ENCODE measurements around the gene HSD17B13.

Gene HSD17B13

DNA sequence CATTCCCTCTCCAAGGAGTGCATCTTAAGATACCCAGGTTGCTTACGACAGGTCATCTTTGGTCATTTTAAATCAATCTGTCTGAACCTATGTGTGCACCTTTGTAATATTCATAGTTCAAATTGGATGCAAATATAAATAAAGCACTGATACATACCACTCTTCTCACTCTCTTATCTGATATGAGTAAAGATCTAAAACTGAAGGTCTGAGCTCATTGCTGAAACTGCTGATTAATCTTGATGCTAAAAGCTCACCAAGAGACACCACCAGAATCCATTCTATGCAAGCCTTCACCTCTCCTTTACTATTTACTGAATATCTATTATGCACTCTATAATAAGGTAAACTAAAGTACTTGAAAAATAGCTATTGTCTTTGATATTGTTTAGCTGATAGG lies 16.6 kb downstream of the HSD17B13 start:
- no peaks in the 10 kb centered on the region for H3K4me1 ChIP-seq (ENCODE audit: insufficient read depth, low read length, severe bottlenecking)
- H3K27me3 ChIP-seq (ENCODE audit: insufficient read depth, low read length) = no peaks in the 10 kb centered on the region
- no peak overlapping the region for H3K4me3 ChIP-seq (ENCODE audit: low read depth, low read length, poor library complexity, severe bottlenecking)
- H2AFZ ChIP-seq (ENCODE audit: low read length) = no peak overlapping the region
- no peak overlapping the region for H3K9ac ChIP-seq (ENCODE audit: low read length)
- H3K9me3 ChIP-seq (ENCODE audit: low read length) = no peaks in the 10 kb centered on the region
- no peak for TF ChIP-seq EZH2 (IDR thresholded peaks at IDR 0.05; ENCODE audit: borderline replicate concordance, low read length)
- TF ChIP-seq, protein P1, sequence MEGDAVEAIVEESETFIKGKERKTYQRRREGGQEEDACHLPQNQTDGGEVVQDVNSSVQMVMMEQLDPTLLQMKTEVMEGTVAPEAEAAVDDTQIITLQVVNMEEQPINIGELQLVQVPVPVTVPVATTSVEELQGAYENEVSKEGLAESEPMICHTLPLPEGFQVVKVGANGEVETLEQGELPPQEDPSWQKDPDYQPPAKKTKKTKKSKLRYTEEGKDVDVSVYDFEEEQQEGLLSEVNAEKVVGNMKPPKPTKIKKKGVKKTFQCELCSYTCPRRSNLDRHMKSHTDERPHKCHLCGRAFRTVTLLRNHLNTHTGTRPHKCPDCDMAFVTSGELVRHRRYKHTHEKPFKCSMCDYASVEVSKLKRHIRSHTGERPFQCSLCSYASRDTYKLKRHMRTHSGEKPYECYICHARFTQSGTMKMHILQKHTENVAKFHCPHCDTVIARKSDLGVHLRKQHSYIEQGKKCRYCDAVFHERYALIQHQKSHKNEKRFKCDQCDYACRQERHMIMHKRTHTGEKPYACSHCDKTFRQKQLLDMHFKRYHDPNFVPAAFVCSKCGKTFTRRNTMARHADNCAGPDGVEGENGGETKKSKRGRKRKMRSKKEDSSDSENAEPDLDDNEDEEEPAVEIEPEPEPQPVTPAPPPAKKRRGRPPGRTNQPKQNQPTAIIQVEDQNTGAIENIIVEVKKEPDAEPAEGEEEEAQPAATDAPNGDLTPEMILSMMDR (IDR thresholded peaks at IDR 0.05; ENCODE audit: low read length) = no peak
- no peaks in the 10 kb centered on the region for H4K20me1 ChIP-seq (ENCODE audit: insufficient read depth, low read length)
- H3K4me2 ChIP-seq (ENCODE audit: low read length) = no peak overlapping the region
- no peaks in the 10 kb centered on the region for H3K79me2 ChIP-seq (ENCODE audit: insufficient read depth, low read length)
- H3K27ac ChIP-seq (ENCODE audit: low read depth, low read length, poor library complexity, severe bottlenecking) = no peak overlapping the region
- no peaks in the 10 kb centered on the region for H3K9me2 ChIP-seq (ENCODE audit: low read depth, low read length)
- no peaks in the 10 kb centered on the region for H3F3A ChIP-seq (ENCODE audit: insufficient read depth, low read length)
- no peaks in the 10 kb centered on the region for H3K36me3 ChIP-seq (ENCODE audit: insufficient read depth, low read length)

DNA sequence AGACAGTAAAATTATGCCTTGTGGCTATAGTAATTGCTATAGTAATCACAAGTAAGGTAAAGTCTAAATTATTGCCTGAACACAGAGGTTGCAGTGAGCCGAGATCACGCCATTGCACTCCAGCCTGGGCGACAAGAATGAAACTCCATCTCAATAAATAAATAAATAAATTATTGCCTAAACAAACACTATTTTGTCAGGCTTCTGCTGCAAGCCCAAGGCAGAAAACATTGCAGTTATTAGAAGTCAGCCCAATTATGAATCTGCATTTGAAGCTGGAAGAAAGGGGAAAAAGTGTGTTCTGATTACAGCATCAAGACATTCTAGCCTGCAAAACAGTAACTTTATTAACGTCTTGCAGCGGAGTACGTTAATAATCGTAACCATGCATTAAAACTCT lies 17.1 kb downstream of the HSD17B13 start:
- Histone ChIP-seq H3K27me3 (ENCODE audit: insufficient read depth, low read length) (no peaks in the 10 kb centered on the region), H2AFZ (ENCODE audit: low read length) (no peak overlapping the region), H3K27ac (ENCODE audit: low read depth, low read length, poor library complexity, severe bottlenecking) (no peak overlapping the region), H4K20me1 (ENCODE audit: insufficient read depth, low read length) (no peaks in the 10 kb centered on the region), H3K9me3 (ENCODE audit: low read length) (no peaks in the 10 kb centered on the region), H3K4me2 (ENCODE audit: low read length) (no peak overlapping the region), H3K9me2 (ENCODE audit: low read depth, low read length) (no peaks in the 10 kb centered on the region), H3K36me3 (ENCODE audit: insufficient read depth, low read length) (no peaks in the 10 kb centered on the region), H3K4me3 (ENCODE audit: low read depth, low read length, poor library complexity, severe bottlenecking) (no peak overlapping the region), H3K79me2 (ENCODE audit: insufficient read depth, low read length) (no peaks in the 10 kb centered on the region), H3F3A (ENCODE audit: insufficient read depth, low read length) (no peaks in the 10 kb centered on the region), H3K4me1 (ENCODE audit: insufficient read depth, low read length, severe bottlenecking) (no peaks in the 10 kb centered on the region), H3K9ac (ENCODE audit: low read length) (no peak overlapping the region)
- TF ChIP-seq EZH2 (IDR thresholded peaks at IDR 0.05; ENCODE audit: borderline replicate concordance, low read length) = no peak
- TF ChIP-seq, protein P1 (IDR thresholded peaks at IDR 0.05; ENCODE audit: low read length) = no peak

DNA sequence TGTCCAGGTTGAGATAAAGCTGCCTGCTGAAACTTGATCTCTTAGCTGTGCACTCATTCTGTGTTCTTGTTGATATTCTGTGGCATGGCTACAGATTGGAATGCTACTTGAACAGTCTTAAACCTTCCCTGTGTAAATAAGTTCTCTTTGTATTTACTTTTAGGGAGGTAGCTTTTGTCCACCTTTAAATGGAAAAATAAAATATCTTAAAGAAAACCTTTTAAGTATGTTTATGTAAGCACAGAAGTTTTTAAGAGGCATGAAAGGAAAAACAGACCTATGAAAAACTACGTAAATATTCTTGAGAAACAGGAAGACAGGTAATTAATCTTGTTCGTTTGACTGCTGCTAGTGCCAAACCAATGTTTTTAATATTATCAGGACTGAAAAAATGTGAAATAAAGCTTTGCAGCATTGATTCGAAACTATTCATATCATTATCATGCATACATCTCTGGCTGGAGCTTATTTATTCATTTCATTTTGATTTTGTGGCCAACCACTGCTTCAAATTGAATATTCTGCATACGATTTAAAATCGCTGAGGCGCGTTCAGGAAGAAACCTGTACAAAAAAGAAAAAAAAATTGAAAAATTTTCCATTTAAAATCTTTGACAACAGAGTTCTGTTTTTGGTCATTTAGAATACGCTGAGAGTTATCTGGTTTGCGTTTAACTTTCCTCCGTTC lies 17.8 kb downstream of the HSD17B13 start:
- Histone ChIP-seq H3K27me3 (ENCODE audit: insufficient read depth, low read length) (no peaks in the 10 kb centered on the region), H3F3A (ENCODE audit: insufficient read depth, low read length) (no peaks in the 10 kb centered on the region), H3K79me2 (ENCODE audit: insufficient read depth, low read length) (no peaks in the 10 kb centered on the region), H3K27ac (ENCODE audit: low read depth, low read length, poor library complexity, severe bottlenecking) (no peak overlapping the region), H4K20me1 (ENCODE audit: insufficient read depth, low read length) (no peaks in the 10 kb centered on the region), H3K9ac (ENCODE audit: low read length) (no peak overlapping the region), H3K9me3 (ENCODE audit: low read length) (no peaks in the 10 kb centered on the region), H2AFZ (ENCODE audit: low read length) (no peak overlapping the region), H3K4me1 (ENCODE audit: insufficient read depth, low read length, severe bottlenecking) (no peaks in the 10 kb centered on the region), H3K4me3 (ENCODE audit: low read depth, low read length, poor library complexity, severe bottlenecking) (no peak overlapping the region), H3K4me2 (ENCODE audit: low read length) (no peak overlapping the region), H3K36me3 (ENCODE audit: insufficient read depth, low read length) (no peaks in the 10 kb centered on the region), H3K9me2 (ENCODE audit: low read depth, low read length) (no peaks in the 10 kb centered on the region)
- TF ChIP-seq, protein P1 (IDR thresholded peaks at IDR 0.05; ENCODE audit: low read length) = no peak
- TF ChIP-seq EZH2 (IDR thresholded peaks at IDR 0.05; ENCODE audit: borderline replicate concordance, low read length) = no peak
